ENCODE data around the gene SLC16A10.

SLC16A10 gene

GRCh38 chr6:111050261-111051023 is 36.9 kb upstream of the SLC16A10 start:
- TF ChIP-seq TAF1 (IDR thresholded peaks at IDR 0.05; ENCODE audit: borderline replicate concordance, insufficient read depth, low read length) (no peak), POLR2AphosphoS5 (IDR thresholded peaks at IDR 0.05; ENCODE audit: low read depth, low read length) (no peak), FOXP2 (optimal IDR thresholded peaks at IDR 0.05; ENCODE audit: borderline replicate concordance, extremely low read depth, extremely low read length, insufficient read depth) (no peak), REST (IDR thresholded peaks at IDR 0.05; ENCODE audit: insufficient read depth in 1 of 2, low read depth in 2 of 2, low read length in 2 of 2) (no peak), SIN3A (IDR thresholded peaks at IDR 0.05; ENCODE audit: borderline replicate concordance, insufficient read depth, low read length) (no peak)

- TF ChIP-seq POLR2AphosphoS5 (IDR thresholded peaks at IDR 0.05; ENCODE audit: low read depth, low read length), result no peak
- TF ChIP-seq REST (IDR thresholded peaks at IDR 0.05; ENCODE audit: insufficient read depth in 1 of 2, low read depth in 2 of 2, low read length in 2 of 2), result no peak
- TF ChIP-seq FOXP2 (optimal IDR thresholded peaks at IDR 0.05; ENCODE audit: borderline replicate concordance, extremely low read depth, extremely low read length, insufficient read depth), result no peak
- no peak for TF ChIP-seq TAF1 (IDR thresholded peaks at IDR 0.05; ENCODE audit: borderline replicate concordance, insufficient read depth, low read length)
- TF ChIP-seq SIN3A (IDR thresholded peaks at IDR 0.05; ENCODE audit: borderline replicate concordance, insufficient read depth, low read length), result no peak
Observed at GRCh38 chr6:111052171-111052570, 35.1 kb upstream of the SLC16A10 start.

- TF ChIP-seq POLR2AphosphoS5 (IDR thresholded peaks at IDR 0.05; ENCODE audit: low read depth, low read length) (no peak), SIN3A (IDR thresholded peaks at IDR 0.05; ENCODE audit: borderline replicate concordance, insufficient read depth, low read length) (no peak), REST (IDR thresholded peaks at IDR 0.05; ENCODE audit: insufficient read depth in 1 of 2, low read depth in 2 of 2, low read length in 2 of 2) (no peak), TAF1 (IDR thresholded peaks at IDR 0.05; ENCODE audit: borderline replicate concordance, insufficient read depth, low read length) (no peak), FOXP2 (optimal IDR thresholded peaks at IDR 0.05; ENCODE audit: borderline replicate concordance, extremely low read depth, extremely low read length, insufficient read depth) (no peak)
Observed at GRCh38 chr6:111057074-111057752, 30.1 kb upstream of the SLC16A10 start.

- TF ChIP-seq REST (IDR thresholded peaks at IDR 0.05; ENCODE audit: insufficient read depth in 1 of 2, low read depth in 2 of 2, low read length in 2 of 2), result no peak
- TF ChIP-seq SIN3A (IDR thresholded peaks at IDR 0.05; ENCODE audit: borderline replicate concordance, insufficient read depth, low read length), result no peak
- TF ChIP-seq POLR2AphosphoS5 (IDR thresholded peaks at IDR 0.05; ENCODE audit: low read depth, low read length), result no peak
- no peak for TF ChIP-seq TAF1 (IDR thresholded peaks at IDR 0.05; ENCODE audit: borderline replicate concordance, insufficient read depth, low read length)
- no peak for TF ChIP-seq FOXP2 (optimal IDR thresholded peaks at IDR 0.05; ENCODE audit: borderline replicate concordance, extremely low read depth, extremely low read length, insufficient read depth)
Observed at GRCh38 chr6:111061508-111061907, 25.8 kb upstream of the SLC16A10 start.
